ENCODE data around the gene PAGE5. TPM values are rescaled to one million over a fixed set of nuclear protein-coding genes. Genes with fewer than 3 reads are reported as not detected.

Gene PAGE5
- polyA plus RNA-seq, 1 donor: not detected

- Histone ChIP-seq H3K9me3 (ENCODE audit: control insufficient read depth, low read depth, low read length) (no peaks in the 10 kb centered on the region), H3K36me3 (ENCODE audit: control insufficient read depth, insufficient read depth, low read length) (no peaks in the 10 kb centered on the region), H3K4me1 (ENCODE audit: control insufficient read depth, insufficient read depth, low read length) (no peaks in the 10 kb centered on the region), H3K27me3 (ENCODE audit: control insufficient read depth, insufficient read depth, low read length) (no peaks in the 10 kb centered on the region), H3K4me3 (ENCODE audit: low read length) (no peak overlapping the region), H3K27ac (ENCODE audit: low read length) (no peak overlapping the region)
- 92% methylated on average over 2 of the region's 2 CpGs for WGBS (ENCODE audit: insufficient coverage, low lambda C conversion rate)
- no peak for DNase-seq
Observed at GRCh38 chrX:55260806-55261205, 40.7 kb downstream of the PAGE5 start.

- no peaks in the 10 kb centered on the region for H3K36me3 ChIP-seq (ENCODE audit: control insufficient read depth, insufficient read depth, low read length)
- DNase-seq: no peak
- WGBS (ENCODE audit: insufficient coverage, low lambda C conversion rate): no CpG with 5 or more reads among the region's 5 CpGs
- H3K27me3 ChIP-seq (ENCODE audit: control insufficient read depth, insufficient read depth, low read length): no peaks in the 10 kb centered on the region
- H3K4me3 ChIP-seq (ENCODE audit: low read length): no peak within 1 kb of the TSS
- H3K4me1 ChIP-seq (ENCODE audit: control insufficient read depth, insufficient read depth, low read length): no peaks in the 10 kb centered on the region
- H3K27ac ChIP-seq (ENCODE audit: low read length): no peak within 1 kb of the TSS
- H3K9me3 ChIP-seq (ENCODE audit: control insufficient read depth, low read depth, low read length): no peaks in the 10 kb centered on the region
Observed at GRCh38 chrX:55264816-55265215, 44.7 kb downstream of the PAGE5 start, which contains the start of gene PAGE3. Gene PAGE3 (minus strand): TSS chrX:55264916. CDS start chrX:55263903, 1,013 bp downstream.

Other genes starting within 250 kb of the PAGE5 start
- gene PFKFB1, start 226.2 kb upstream of the PAGE5 start, polyA plus RNA-seq: 0.63 TPM
- 14.6 TPM for gene APEX2, start 220.0 kb upstream of the PAGE5 start, polyA plus RNA-seq
- 15.6 TPM for gene ALAS2, start 189.4 kb upstream of the PAGE5 start, polyA plus RNA-seq
- 0.57 TPM for gene PAGE2B, start 145.3 kb upstream of the PAGE5 start, polyA plus RNA-seq
- gene PAGE2, start 131.3 kb upstream of the PAGE5 start, polyA plus RNA-seq: 0.15 TPM
- gene PAGE3, start 44.6 kb downstream of the PAGE5 start, polyA plus RNA-seq: not detected
- gene MAGEH1, start 231.8 kb downstream of the PAGE5 start, polyA plus RNA-seq: 91.9 TPM

All from large intestine (tissue), 3 donors.